CD4-positive, alpha-beta T cell treated with Interleukin-17A for 1 hour (primary cell): ENCODE measurements around the gene OBSCN.
A peak's percentile ranks its signal among the peaks of the same experiment; 100 is the strongest.

Source experiments
- DNase-seq: peaks from one replicate; pipeline ENCODE4 v3.0.0-alpha.2; 2020

Gene OBSCN

DNA sequence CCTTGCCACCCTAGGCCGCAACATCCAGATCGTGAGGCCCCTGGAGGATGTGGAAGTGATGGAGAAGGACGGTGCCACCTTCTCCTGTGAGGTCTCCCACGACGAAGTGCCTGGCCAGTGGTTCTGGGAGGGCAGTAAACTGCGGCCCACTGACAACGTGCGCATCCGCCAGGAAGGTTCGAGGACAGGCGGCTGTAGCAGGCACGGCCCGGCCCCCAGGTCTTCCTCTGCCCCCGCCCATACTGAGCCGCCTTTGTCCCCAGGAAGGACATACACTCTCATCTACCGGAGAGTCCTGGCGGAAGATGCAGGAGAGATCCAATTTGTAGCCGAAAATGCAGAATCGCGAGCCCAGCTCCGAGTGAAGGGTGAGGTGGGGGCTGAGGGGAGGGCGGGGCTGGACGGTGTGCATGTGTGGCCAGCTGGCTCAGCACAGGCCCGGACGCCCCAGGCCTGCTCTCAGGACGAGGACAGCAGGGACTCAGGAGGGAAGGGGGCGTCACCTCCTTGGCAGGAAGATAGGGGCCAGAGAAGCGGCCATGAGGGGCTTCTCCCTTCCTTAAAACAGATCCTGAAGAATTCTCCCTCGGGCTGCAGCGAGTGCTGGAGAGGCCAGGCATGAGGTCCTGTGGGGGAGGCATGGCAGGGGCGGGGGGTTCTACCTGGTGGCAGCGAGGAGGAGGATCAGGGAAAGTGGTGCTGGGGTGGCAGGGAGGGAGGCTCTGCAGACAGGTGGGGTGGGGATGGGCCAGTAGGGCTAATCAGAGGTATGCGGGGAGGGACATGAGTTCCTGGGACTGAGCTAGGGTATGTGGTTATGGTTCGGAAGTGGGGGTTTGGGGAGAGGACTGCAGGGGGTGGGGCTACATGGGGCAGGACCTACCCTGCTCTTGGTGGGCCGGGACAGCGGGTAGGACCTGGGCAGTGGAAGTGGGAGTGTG is 69.9 kb downstream of the OBSCN start:
- DNase-seq, result no peak

DNA sequence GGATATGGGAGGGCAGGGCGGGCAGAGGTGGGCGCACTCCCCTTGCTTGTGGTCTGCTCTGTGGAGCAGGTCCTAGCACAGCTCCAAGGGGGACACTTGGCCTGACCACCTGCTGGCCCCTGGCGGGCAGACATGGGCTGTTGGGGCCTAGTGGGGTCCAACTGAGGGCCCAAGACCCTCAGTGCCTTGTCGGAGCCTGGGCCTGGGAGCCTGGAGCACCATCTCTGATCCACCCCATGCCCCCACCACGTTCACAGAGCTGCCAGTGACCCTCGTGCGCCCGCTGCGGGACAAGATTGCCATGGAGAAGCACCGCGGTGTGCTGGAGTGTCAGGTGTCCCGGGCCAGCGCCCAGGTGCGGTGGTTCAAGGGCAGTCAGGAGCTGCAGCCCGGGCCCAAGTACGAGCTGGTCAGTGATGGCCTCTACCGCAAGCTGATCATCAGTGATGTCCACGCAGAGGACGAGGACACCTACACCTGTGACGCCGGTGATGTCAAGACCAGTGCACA is 70.6 kb downstream of the OBSCN start:
- no peak for DNase-seq

DNA sequence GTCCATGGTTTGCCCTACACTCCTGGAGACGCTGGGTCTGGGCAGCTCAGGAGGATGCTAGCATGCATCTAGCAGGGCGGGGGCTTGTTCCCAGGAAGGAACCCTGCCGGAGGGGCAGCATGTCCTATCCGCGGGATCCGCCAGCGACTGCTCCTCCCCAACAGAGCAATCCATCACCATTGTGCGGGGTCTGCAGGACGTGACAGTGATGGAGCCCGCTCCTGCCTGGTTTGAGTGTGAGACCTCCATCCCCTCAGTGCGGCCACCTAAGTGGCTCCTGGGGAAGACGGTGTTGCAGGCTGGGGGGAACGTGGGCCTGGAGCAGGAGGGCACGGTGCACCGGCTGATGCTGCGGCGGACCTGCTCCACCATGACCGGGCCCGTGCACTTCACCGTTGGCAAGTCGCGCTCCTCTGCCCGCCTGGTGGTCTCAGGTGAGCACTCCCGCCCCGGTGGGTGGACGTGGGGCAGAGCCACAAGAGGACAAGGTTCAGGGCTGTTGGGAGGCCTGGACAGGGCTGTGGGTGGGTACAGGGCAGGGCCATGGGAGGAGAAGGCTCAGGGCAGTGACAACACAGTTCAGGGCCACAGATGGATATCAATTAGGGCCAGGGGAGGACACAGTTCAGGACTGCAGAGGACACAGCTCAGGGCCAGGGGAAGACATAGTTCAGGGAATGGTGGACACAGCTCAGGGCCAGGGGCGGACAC is 71.3 kb downstream of the OBSCN start:
- no peak for DNase-seq

DNA sequence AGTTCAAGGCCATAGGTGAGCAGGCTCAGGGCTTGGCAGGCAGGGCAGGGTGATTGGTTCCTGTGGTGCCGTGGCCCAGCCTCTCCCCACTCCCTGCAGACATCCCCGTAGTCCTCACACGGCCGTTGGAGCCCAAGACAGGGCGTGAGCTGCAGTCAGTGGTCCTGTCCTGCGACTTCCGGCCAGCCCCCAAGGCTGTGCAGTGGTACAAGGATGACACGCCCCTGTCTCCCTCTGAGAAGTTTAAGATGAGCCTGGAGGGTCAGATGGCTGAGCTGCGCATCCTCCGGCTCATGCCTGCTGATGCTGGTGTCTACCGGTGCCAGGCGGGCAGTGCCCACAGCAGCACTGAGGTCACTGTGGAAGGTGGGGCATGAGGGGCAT is 71.9 kb downstream of the OBSCN start:
- no peak for DNase-seq

DNA sequence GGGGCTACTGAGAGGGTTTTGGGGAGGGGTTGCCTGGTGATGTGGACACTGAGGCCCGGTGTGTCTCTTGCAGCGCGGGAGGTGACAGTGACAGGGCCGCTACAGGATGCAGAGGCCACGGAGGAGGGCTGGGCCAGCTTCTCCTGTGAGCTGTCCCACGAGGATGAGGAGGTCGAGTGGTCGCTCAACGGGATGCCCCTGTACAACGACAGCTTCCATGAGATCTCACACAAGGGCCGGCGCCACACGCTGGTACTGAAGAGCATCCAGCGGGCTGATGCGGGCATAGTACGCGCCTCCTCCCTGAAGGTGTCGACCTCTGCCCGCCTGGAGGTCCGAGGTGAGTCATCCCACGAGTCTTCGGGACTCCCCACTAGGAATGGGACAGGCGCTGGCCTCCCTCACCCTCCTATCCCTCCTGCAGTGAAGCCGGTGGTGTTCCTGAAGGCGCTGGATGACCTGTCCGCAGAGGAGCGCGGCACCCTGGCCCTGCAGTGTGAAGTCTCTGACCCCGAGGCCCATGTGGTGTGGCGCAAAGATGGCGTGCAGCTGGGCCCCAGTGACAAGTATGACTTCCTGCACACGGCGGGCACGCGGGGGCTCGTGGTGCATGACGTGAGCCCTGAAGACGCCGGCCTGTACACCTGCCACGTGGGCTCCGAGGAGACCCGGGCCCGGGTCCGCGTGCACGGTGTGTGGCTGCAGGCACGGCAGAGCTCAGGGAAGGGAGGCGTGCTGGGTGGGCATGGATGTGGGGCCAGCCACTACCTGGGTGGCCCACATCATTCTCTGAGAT is 72.5 kb downstream of the OBSCN start:
- DNase-seq, result no peak

DNA sequence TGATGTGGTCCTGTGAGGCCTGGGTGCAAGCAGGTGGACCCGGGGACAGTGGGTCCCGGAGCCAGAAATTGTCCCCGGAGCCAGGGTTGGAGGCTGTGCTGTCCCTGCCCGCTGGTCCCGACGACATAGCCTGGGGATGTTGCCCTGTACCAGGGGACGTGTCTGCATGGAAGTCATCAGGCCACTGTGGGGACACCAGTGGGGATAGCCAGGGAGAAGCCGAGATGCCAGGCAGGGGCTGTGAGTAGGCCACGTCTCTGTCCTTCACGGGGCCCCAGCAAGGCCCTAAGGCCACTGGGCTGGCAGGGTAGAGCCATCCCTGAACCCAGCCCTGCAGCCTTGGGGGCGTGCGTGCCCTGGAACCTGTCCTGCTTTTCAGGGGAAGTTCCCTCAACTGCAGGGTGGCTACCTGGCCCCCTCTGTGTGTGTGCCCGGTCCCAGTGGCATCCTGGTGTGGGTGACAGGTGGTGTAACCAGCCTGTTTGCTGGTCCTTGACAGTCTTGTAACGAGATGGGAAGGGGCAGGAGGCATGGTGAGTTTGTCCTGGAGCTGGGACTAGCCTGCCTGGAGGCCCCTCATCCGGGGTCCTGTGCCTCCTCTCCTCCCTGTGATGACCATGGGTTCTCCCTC is 73.2 kb downstream of the OBSCN start:
- no peak for DNase-seq

DNA sequence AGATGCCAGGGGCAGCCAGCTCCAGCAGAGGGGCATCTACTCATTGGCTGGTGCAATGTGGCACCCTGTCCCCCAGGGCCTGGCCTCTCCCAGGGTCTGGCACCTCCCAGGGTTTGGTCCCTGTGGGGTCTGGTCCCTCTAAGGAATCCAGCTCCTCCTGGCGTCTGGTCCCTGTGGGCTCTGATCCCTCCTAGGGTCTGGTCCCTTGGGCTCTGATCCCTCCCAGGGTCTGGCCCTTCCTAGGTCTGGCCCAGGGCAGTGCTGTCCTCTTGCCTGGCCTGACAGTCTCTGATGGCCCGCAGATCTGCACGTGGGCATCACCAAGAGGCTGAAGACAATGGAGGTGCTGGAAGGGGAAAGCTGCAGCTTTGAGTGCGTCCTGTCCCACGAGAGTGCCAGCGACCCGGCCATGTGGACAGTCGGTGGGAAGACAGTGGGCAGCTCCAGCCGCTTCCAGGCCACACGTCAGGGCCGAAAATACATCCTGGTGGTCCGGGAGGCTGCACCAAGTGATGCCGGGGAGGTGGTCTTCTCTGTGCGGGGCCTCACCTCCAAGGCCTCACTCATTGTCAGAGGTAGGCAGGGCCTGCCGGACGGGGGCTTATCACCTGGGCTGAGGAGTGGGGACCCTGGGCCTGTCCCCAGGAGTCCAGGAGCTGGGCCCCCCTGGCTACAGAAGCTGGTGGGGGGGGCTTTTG is 73.9 kb downstream of the OBSCN start:
- no peak for DNase-seq

DNA sequence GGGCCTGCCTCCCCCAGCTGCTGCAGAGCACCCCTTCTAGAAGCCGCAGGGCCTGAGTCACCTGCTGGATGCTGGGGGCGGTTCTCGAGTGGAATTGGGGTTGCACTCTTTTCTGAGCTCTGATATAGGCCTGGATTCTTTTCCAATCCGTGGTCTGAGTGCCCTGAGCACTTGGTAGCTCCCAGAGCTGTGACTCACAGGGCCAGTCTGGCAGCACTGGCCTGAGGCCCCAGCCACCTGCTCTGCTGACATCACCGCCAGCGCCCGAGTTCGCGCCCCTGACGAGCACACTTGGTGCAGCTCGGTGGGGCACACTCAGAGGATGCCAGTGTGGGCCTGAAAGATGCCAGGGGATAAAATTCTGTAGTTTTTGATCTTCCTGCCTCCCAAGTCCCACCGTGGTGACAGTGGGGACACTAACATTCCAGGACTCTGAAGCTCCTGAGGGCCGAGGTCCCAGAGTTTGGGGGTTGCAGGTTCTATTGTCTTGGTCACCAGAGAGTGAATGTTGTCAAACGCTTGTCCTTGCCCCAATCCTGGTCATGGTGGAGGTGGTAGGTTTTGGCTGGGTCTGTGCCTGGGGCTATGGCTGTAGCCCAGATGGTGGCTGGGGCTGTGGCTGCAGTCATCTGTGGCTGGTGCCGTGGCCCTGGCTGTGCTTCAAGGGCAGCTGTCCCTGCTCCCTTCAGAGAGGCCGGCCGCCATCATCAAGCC is 74.6 kb downstream of the OBSCN start:
- no peak for DNase-seq

DNA sequence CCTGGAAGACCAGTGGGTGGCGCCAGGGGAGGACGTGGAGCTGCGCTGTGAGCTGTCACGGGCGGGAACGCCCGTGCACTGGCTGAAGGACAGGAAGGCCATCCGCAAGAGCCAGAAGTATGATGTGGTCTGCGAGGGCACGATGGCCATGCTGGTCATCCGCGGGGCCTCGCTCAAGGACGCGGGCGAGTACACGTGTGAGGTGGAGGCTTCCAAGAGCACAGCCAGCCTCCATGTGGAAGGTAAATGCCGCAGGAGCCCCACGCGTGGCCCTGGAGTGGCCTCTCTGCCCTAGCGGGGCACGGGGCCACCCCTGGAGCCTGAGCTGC is 75.2 kb downstream of the OBSCN start:
- no peak for DNase-seq

DNA sequence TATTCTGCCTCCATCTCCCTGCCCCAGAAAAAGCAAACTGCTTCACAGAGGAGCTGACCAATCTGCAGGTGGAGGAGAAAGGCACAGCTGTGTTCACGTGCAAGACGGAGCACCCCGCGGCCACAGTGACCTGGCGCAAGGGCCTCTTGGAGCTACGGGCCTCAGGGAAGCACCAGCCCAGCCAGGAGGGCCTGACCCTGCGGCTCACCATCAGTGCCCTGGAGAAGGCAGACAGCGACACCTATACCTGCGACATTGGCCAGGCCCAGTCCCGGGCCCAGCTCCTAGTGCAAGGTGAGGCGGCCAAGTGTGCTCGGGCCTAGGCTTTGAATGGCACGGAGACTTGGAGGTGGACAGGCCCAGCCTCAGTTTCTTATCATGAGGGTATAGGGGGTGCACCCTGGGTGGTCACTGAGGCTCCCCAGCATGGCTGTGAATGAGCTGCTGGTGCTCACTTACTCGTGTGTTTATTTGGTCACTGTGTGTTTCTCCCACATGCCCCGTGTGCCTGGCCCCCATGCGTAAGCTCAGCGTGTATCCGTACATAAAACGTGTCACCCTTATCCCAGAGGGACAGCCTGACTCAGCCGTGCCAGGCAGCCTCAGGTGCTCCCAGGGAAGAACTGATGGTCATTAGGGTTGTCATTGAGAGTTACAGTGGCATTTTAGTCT is 75.8 kb downstream of the OBSCN start:
- no peak for DNase-seq

DNA sequence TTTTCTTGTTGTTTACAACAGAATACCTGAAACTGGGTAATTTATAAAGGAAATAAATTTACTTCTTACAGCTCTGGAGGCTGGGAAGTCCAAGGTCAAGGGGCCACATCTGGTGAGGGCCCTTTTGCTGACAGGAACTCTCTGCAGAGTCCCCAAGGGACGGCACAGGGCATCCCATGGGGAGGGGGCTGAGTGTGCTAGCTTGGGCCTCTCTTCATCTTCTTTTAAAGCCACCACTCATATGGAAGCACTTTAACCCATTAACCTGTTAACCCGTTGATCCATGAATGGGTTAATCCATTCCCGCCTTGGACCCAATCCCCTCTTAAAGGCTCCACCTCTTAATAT is 76.3 kb downstream of the OBSCN start:
- DNase-seq, result no peak

DNA sequence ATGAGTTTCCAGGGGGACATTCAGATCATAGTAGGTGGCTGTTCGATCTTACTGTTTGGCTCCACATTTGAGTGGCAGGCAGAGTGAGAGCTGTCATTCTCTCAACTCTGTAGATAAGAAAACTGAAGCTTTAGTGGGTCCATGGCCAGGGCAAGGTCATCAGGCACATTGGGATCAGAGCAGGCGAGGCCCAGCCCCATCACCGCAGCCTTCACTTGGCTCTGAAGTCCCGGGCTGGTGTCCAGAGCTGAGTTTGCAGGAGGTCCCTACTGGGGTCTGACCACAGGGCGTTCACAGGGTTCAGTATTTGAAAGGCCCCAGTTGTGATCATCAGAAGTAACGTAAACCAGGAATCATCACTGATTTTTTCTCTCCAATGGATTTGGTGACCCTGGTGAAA is 76.7 kb downstream of the OBSCN start:
- DNase-seq, result no peak

DNA sequence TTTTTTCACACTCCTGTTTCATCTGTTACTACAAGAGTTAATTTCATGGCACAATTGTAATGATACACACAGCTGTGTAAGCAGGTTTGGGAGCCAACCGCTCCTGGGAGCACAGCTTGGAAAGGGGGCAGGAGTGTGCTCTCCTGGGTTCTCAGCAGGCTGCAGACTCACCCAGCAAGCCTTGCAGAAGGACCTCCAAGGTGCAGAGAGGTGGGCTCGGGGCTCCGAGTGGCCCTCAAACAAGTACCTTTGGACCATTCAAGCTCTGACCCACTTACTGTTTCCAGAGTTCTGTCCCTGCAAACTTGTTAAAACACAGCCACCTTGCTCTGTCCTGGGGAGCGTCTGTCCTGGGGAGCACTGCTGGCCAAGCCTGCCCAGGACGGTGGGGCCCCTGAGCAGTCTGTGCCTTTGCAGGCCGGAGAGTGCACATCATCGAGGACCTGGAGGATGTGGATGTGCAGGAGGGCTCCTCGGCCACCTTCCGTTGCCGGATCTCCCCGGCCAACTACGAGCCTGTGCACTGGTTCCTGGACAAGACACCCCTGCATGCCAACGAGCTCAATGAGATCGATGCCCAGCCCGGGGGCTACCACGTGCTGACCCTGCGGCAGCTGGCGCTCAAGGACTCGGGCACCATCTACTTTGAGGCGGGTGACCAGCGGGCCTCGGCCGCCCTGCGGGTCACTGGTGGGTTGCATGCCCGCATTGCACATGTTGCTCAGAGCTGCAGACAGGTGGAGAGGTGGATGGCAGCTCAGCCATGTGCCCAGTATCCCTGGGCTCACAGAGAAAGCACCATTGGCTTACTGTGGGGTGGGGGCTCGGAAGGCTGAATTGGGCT is 78.0 kb downstream of the OBSCN start:
- DNase-seq, result no peak

DNA sequence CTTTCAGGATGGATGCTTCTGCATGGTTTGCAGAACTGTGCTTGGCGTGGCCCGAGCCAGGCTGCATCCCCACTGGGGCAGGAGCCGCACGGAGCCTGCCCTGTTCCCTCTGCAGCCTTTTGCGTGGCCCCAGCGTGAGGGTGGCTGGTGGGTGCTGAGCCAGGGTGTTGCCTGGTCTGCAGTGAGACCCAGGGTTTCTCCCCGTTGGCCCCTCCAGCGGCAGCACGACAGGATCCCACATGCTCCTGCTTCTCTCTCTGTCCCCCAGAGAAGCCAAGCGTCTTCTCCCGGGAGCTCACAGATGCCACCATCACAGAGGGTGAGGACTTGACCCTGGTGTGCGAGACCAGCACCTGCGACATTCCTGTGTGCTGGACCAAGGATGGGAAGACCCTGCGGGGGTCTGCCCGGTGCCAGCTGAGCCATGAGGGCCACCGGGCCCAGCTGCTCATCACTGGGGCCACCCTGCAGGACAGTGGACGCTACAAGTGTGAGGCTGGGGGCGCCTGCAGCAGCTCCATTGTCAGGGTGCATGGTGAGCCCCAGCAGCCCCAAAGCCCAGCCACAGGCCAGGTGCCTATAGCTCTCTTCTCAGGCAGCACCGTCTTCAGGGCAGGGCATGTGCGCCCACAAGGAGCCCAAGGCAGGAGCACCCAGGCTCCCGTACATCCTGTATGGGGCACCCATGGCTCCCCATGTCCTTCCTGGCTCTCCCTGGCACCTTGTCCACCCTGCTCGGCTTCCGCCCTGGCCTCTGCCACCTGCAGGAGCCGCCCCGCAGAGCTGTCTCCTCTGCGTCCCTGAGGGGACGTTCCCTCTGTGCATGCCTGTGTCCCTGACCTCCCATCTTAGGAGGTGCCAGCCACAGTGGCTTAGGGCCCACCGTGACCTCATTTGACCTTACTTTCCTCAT is 78.9 kb downstream of the OBSCN start:
- no peak for DNase-seq

DNA sequence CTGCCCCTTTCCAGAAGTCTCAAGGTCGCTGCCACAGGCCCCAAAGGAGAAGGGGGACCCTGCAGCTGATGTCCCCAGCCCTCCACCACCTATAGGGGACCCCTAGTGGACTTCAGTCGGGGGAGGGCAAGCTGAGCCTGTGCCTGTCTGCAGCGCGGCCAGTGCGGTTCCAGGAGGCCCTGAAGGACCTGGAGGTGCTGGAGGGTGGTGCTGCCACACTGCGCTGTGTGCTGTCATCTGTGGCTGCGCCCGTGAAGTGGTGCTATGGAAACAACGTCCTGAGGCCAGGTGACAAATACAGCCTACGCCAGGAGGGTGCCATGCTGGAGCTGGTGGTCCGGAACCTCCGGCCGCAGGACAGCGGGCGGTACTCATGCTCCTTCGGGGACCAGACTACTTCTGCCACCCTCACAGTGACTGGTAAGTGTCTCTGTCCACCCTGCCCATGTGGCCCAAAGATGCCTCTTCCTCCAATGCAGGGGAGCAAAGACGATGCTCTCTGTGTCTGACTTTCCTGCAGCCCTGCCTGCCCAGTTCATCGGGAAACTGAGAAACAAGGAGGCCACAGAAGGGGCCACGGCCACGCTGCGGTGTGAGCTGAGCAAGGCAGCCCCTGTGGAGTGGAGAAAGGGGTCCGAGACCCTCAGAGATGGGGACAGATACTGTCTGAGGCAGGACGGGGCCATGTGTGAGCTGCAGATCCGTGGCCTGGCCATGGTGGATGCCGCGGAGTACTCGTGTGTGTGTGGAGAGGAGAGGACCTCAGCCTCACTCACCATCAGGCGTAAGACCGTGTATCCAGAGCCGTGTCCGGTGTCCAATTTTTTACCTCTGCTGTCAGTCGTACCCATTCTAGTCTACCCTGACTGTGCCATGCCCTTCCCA is 79.9 kb downstream of the OBSCN start:
- no peak for DNase-seq

DNA sequence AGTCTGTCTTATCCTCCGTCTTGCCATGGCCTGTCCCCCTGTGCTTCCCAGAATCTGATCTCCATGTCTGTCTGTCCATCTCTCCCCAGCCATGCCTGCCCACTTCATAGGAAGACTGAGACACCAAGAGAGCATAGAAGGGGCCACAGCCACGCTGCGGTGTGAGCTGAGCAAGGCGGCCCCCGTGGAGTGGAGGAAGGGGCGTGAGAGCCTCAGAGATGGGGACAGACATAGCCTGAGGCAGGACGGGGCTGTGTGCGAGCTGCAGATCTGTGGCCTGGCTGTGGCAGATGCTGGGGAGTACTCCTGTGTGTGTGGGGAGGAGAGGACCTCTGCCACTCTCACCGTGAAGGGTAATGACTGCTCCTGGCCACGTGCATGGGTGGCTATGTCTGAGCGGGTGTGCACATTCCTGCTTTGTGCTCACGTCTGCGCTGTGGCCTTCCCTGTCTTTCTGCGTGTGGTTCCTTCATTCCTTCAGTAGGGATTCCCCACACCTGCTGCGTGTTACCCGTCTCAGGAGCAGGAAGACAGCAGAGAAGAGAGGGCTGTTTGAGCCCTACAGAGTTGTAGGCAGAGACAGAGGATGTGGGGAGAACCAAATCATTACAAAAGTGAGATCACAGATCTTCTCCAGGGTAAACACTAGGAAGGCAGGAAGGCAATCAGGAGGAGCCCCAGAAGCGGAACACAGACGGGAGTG is 80.8 kb downstream of the OBSCN start:
- DNase-seq, result no peak

DNA sequence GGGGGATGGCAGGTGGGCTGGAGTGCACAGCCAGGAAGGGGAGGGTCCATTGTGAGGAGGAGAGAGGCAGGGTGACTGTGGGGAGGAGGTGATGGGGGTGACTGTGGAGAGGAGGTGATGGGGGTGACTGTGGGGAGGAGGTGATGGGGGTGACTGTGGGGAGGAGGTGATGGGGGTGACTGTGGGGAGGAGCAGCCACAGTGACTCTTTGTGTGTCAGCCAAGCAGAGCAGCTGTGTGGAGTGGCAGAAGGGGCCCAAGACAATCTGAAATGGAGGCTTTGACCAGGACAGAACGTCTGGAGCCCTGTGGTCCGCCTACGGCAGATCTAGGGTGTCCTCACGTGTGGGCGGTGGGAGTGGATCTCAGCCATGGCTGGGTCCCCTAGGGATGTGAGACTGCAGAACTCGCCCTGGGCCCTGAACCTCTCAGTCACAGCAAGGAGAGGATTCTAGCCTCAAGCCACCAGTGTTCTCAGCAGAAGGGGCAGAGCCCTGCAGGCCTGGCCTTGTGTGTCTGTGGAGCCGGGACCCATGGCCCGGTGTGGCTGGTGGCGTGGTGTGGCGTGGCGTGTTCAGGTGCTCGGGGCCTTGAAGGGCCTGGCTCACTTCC is 81.5 kb downstream of the OBSCN start:
- DNase-seq, result peak; percentile 15
